Panc1 (cell line): Measurements from ENCODE around the gene EPS8L2. TPM values are rescaled to one million over a fixed set of nuclear protein-coding genes. Genes with fewer than 3 reads are reported as not detected.

ENCODE experiments used
- ATAC-seq: fragments of 200-7000 bp; cut with Tn5 transposase; 2 replicates; pipeline ENCODE4 v1.9.1; 2020; ENCODE audit warnings: mild to moderate bottlenecking, moderate library complexity
- BruUV-seq: library from RNA; stranded (reverse); fragments of 400-500 nt; replicated peaks from 2 replicates; lab custom pipeline; 2021; lab: Mats Ljungman, UMichigan
- CTCF ChIA-PET: fragments of 300-600 bp; sonication (Branson Sonifier 250); formaldehyde crosslinking; loops from one replicate; lab custom pipeline; 2022; ENCODE audit warnings: antibody characterized with exemption; lab: Charles Lee
- POLR2A ChIA-PET: fragments of 300-600 bp; sonication (Branson Sonifier 250); formaldehyde crosslinking; loops from one replicate; lab custom pipeline; 2022; ENCODE audit warnings: antibody characterized with exemption; lab: Charles Lee
- DNase-seq: peaks from one replicate; pipeline ENCODE4 v3.0.0-alpha.2; 2010; ENCODE audit warnings: low read depth, low spot score
- H3K27ac ChIP-seq: 2 replicates; pipeline ENCODE4 v1.5.1; 2011; ENCODE audit warnings: mild to moderate bottlenecking, low read length, inconsistent platforms
- H3K27me3 ChIP-seq: fragments of 200-500 bp; sonication (Bioruptor generic); 2 replicates; pipeline ENCODE4 v1.6.0; 2014; ENCODE audit warnings: low read length, inconsistent platforms; ENCODE audit not compliant: control insufficient read depth, insufficient read depth
- H3K36me3 ChIP-seq: fragments of 200-500 bp; sonication (Bioruptor generic); 2 replicates; pipeline ENCODE4 v1.5.1; 2014; ENCODE audit warnings: inconsistent platforms, mild to moderate bottlenecking, low read length, moderate library complexity; ENCODE audit not compliant: control insufficient read depth, insufficient read depth
- H3K4me1 ChIP-seq: 2 replicates; pipeline ENCODE4 v1.5.1; 2011; ENCODE audit warnings: inconsistent platforms, mild to moderate bottlenecking, low read length, moderate library complexity; ENCODE audit not compliant: control insufficient read depth, insufficient read depth
- H3K4me3 ChIP-seq, 2 experiments: 2 replicates each; pipeline ENCODE4 v1.5.1; 2011 to 2012; ENCODE audit warnings: low read depth in 2 of 2, low read length in 2 of 2, mild to moderate bottlenecking in 2 of 2, inconsistent platforms in 1 of 2, moderate library complexity in 1 of 2
- H3K9me3 ChIP-seq: fragments of 200-500 bp; sonication (Bioruptor generic); 2 replicates; pipeline ENCODE4 v1.5.1; 2014; ENCODE audit warnings: low read depth, mild to moderate bottlenecking, inconsistent platforms, low read length, moderate library complexity; ENCODE audit not compliant: control insufficient read depth, insufficient read depth
- CTCF ChIP-seq: fragments of 450-650 bp; IDR thresholded peaks from 2 replicates; pipeline ENCODE4 v1.5.1; 2017; ENCODE audit warnings: mild to moderate bottlenecking
- POLR2AphosphoS5 ChIP-seq: IDR thresholded peaks from 2 replicates; pipeline ENCODE4 v1.6.1; 2012; ENCODE audit warnings: mild to moderate bottlenecking, low read depth, low read length, moderate library complexity
- REST ChIP-seq, 2 experiments: IDR thresholded peaks; 2 replicates each; pipeline ENCODE4 v1.6.1; 2011 to 2012; ENCODE audit warnings: low read depth in 2 of 2, control low read depth in 1 of 2, low read length in 1 of 2, mild to moderate bottlenecking in 1 of 2, moderate library complexity in 1 of 2; ENCODE audit not compliant: insufficient read depth in 1 of 2
- SIN3A ChIP-seq: IDR thresholded peaks from 2 replicates; pipeline ENCODE4 v1.6.1; 2012; ENCODE audit warnings: low read depth, mild to moderate bottlenecking, low read length, moderate library complexity, borderline replicate concordance; ENCODE audit not compliant: insufficient read depth
- TCF7L2 ChIP-seq: IDR thresholded peaks from 2 replicates; pipeline ENCODE4 v1.6.1; 2011; ENCODE audit warnings: mild to moderate bottlenecking, low read depth, low read length, inconsistent platforms
- in situ Hi-C: cut with HindIII; loops from 2 replicates; pipeline ENCODE4 v1.10.0; 2016; ENCODE audit warnings: low sequenced_read_pairs, low pct_unique_long_range_greater_than_20kb
- intact Hi-C: fragments of 100-400 bp; cut with micrococcal nuclease; formaldehyde crosslinking; loops from one replicate; pipeline ENCODE4 v1.10.0; 2022; ENCODE audit not compliant: unreplicated experiment
- total RNA-seq: library from RNA; stranded (reverse); gene quantifications from one replicate; pipeline ENCODE4 v1.2.1, GENCODE V29; 2021; ENCODE audit not compliant: unreplicated experiment

Gene EPS8L2
- total RNA-seq, 1 experiment from 2014 or later: 256 TPM

- intact Hi-C loops: no loop called here
- Histone ChIP-seq H3K4me1 (peaks cover 43% of the 10 kb centered on the region), H3K4me3 (peak overlapping the region; percentile 89 to 96), H3K27me3 (no peaks in the 10 kb centered on the region), H3K9me3 (no peaks in the 10 kb centered on the region), H3K27ac (peak overlapping the region; percentile 93), H3K36me3 (no peaks in the 10 kb centered on the region)
- CTCF ChIA-PET: no interaction called here
- peak; percentile 72 for ATAC-seq
- in situ Hi-C loops: no loop called here
- no peak for DNase-seq
- TF ChIP-seq SIN3A (no peak; the same call in 1 of the 2 replicates), TCF7L2 (no peak), CTCF (no peak), REST (IDR thresholded peaks at IDR 0.05; ENCODE audit: insufficient read depth in 1 of 2, low read depth in 2 of 2, low read length in 1 of 2) (no peak), POLR2AphosphoS5 (0 out of 2 replicates have a peak, but pooled peaks have one; percentile 8)
- POLR2A ChIA-PET: interaction anchor here (1.0 kb wide), 1 partner anchor 129 kb away, joined by 3 read pairs; no protein-coding TSS in a partner anchor
- BruUV-seq: TSS peak; percentile 92
Observed at GRCh38 chr11:776561-777287, 70.7 kb downstream of the EPS8L2 start.

Other genes with a start within 250 kb of the EPS8L2 start
- gene RNH1, start 199.0 kb upstream of the EPS8L2 start, total RNA-seq: 345 TPM
- gene HRAS, start 170.7 kb upstream of the EPS8L2 start, total RNA-seq: 175 TPM
- 9.8 TPM for gene LRRC56, start 168.7 kb upstream of the EPS8L2 start, total RNA-seq
- 21.8 TPM for gene LMNTD2, start 145.5 kb upstream of the EPS8L2 start, total RNA-seq
- gene RASSF7, start 145.3 kb upstream of the EPS8L2 start, total RNA-seq: 81.8 TPM
- gene PHRF1, start 129.8 kb upstream of the EPS8L2 start, total RNA-seq: 90.6 TPM
- gene IRF7, start 90.3 kb upstream of the EPS8L2 start, total RNA-seq: 23.9 TPM
- gene CDHR5, start 81.3 kb upstream of the EPS8L2 start, total RNA-seq: not detected
- not detected for gene SCT, start 79.0 kb upstream of the EPS8L2 start, total RNA-seq
- 0.95 TPM for gene DRD4, start 69.0 kb upstream of the EPS8L2 start, total RNA-seq
- gene DEAF1, start 11.0 kb upstream of the EPS8L2 start, total RNA-seq: 105 TPM
- 45.2 TPM for gene TMEM80, start 10.4 kb upstream of the EPS8L2 start, total RNA-seq
- 257 TPM for gene TALDO1, start 41.2 kb downstream of the EPS8L2 start, total RNA-seq
- gene GATD1, start 71.3 kb downstream of the EPS8L2 start, total RNA-seq: 229 TPM
- 15.9 TPM for gene CEND1, start 83.9 kb downstream of the EPS8L2 start, total RNA-seq
- 119 TPM for gene SLC25A22, start 92.0 kb downstream of the EPS8L2 start, total RNA-seq
- 75.9 TPM for gene PIDD1, start 99.0 kb downstream of the EPS8L2 start, total RNA-seq
- 3,468 TPM for gene RPLP2, start 103.7 kb downstream of the EPS8L2 start, total RNA-seq
- 244 TPM for gene PNPLA2, start 112.7 kb downstream of the EPS8L2 start, total RNA-seq
- gene CRACR2B, start 121.7 kb downstream of the EPS8L2 start, total RNA-seq: 132 TPM
- 680 TPM for gene CD151, start 126.7 kb downstream of the EPS8L2 start, total RNA-seq
- 673 TPM for gene POLR2L, start 136.3 kb downstream of the EPS8L2 start, total RNA-seq
- gene TSPAN4, start 136.6 kb downstream of the EPS8L2 start, total RNA-seq: 187 TPM
- gene CHID1, start 204.6 kb downstream of the EPS8L2 start, total RNA-seq: 224 TPM
- 123 TPM for gene AP2A2, start 219.6 kb downstream of the EPS8L2 start, total RNA-seq